H1 (cell line): ENCODE results near the gene PEAK3. TPM values are rescaled to one million over a fixed set of nuclear protein-coding genes. Genes with fewer than 3 reads are reported as not detected.

Experiments
- CBX5 ChIP-seq: fragments of 300-800, 300-1000 bp; sonication (generic); IDR thresholded peaks from 2 replicates; pipeline ENCODE4 v1.7.1; 2016; ENCODE audit warnings: antibody characterized with exemption, low read length, low read depth
- GTF2F1 ChIP-seq: IDR thresholded peaks from 2 replicates; pipeline ENCODE4 v1.6.1; 2012; ENCODE audit warnings: low read depth, low read length, improper control_type of control experiment, borderline replicate concordance
- HDAC2 ChIP-seq, 2 experiments: fragments of 300-600 bp in 1 of 2; sonication (generic) in 1 of 2; IDR thresholded peaks; 2 replicates each; pipeline ENCODE4 v1.6.1; 2011 to 2012; ENCODE audit warnings: low read depth in 2 of 2, low read length in 2 of 2, mild to moderate bottlenecking in 2 of 2, moderate library complexity in 2 of 2, borderline replicate concordance in 1 of 2, inconsistent platforms in 1 of 2
- polyA plus RNA-seq, 7 experiments: library from polyadenylated mRNA; depleted of rRNA in 3 of 7; stranded (reverse) in 5 of 7; unstranded in 2 of 7; fragments of >200 nt in 5 of 7; fragments of 200-250 nt in 2 of 7; gene quantifications; 1 replicate in 5 of 7; 2 replicates in 1 of 7; 4 replicates in 1 of 7; pipeline versions ENCODE4 v1.2.1 to v1.2.3, GENCODE V29; 2011 to 2013; ENCODE audit warnings: missing spikeins in 2 of 7, mixed read lengths in 2 of 7
- total RNA-seq: library from RNA; stranded (reverse); fragmentation: NEBNext Ultra II Directional; extraction: Animal tissue kit (Norgen Biotek cat#: 25700); gene quantifications from 2 replicates; pipeline ENCODE4 v1.2.1, GENCODE V29; 2021
- TF ChIP-seq, protein P1 (sequence below), 3 experiments: IDR thresholded peaks; 1 replicate in 2 of 3; 2 replicates in 1 of 3; pipeline versions ENCODE4 v1.5.1 to v1.6.1; 2011; ENCODE audit warnings: low read length in 3 of 3, mild to moderate bottlenecking in 3 of 3, inconsistent platforms in 2 of 3, low read depth in 1 of 3, moderate library complexity in 1 of 3; ENCODE audit not compliant: insufficient read depth in 1 of 3; ENCODE audit errors: control extremely low read depth in 1 of 3

Gene PEAK3
- total and polyA plus RNA-seq, 2 of the 8 experiments (the other 6 are each of a cell fraction or from before 2014, with no cell fraction given), result not detected

- TF ChIP-seq HDAC2 (IDR thresholded peaks at IDR 0.05; ENCODE audit: borderline replicate concordance in 1 of 2, low read depth in 2 of 2, low read length in 2 of 2) (0 out of 4 replicates have a peak, but pooled peaks of 1 of the 2 experiments have one; percentile 61), GTF2F1 (peak; percentile 98), CBX5 (no peak)
- TF ChIP-seq, protein P1, sequence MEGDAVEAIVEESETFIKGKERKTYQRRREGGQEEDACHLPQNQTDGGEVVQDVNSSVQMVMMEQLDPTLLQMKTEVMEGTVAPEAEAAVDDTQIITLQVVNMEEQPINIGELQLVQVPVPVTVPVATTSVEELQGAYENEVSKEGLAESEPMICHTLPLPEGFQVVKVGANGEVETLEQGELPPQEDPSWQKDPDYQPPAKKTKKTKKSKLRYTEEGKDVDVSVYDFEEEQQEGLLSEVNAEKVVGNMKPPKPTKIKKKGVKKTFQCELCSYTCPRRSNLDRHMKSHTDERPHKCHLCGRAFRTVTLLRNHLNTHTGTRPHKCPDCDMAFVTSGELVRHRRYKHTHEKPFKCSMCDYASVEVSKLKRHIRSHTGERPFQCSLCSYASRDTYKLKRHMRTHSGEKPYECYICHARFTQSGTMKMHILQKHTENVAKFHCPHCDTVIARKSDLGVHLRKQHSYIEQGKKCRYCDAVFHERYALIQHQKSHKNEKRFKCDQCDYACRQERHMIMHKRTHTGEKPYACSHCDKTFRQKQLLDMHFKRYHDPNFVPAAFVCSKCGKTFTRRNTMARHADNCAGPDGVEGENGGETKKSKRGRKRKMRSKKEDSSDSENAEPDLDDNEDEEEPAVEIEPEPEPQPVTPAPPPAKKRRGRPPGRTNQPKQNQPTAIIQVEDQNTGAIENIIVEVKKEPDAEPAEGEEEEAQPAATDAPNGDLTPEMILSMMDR (IDR thresholded peaks at IDR 0.05; ENCODE audit: control extremely low read depth in 1 of 3, insufficient read depth in 1 of 3, low read depth in 1 of 3, low read length in 3 of 3), result no peak
Measured at GRCh38 chr19:2269244-2270156, 12.5 kb downstream of the PEAK3 start (continued).
